NCI-H2196 (cell line): ENCODE measurements around the gene LMBR1L.

ENCODE experiments used
- DNase-seq: peaks from one replicate; lab custom pipeline; 2025; ENCODE audit not compliant: unreplicated experiment; lab: John Stamatoyannopoulos, UW

LMBR1L gene

GRCh38 chr12:49054524-49054923, 56.1 kb downstream of the LMBR1L start:
- DNase-seq, result no peak

- DNase-seq, result no peak
Measured at GRCh38 chr12:49054096-49054495, 56.6 kb downstream of the LMBR1L start.

GRCh38 chr12:49052451-49053208, 58.0 kb downstream of the LMBR1L start:
- DNase-seq, result no peak

- DNase-seq, result no peak
Measured at GRCh38 chr12:49051777-49052438, 58.7 kb downstream of the LMBR1L start.

- no peak for DNase-seq
Measured at GRCh38 chr12:49051373-49051764, 59.3 kb downstream of the LMBR1L start.

GRCh38 chr12:49050507-49051372, 59.9 kb downstream of the LMBR1L start:
- no peak for DNase-seq

- no peak for DNase-seq
Measured at GRCh38 chr12:49049566-49050224, 61.0 kb downstream of the LMBR1L start.

- no peak for DNase-seq
Measured at GRCh38 chr12:49048953-49049352, 61.7 kb downstream of the LMBR1L start.
